GM18499 (cell line): Measurements from ENCODE around the gene DLL1.

Experiments used
- ATAC-seq: cut with Tn5 transposase; IDR thresholded peaks from one replicate; pipeline ENCODE4 v1.9.1; 2021; ENCODE audit warnings: moderate number of reproducible peaks; ENCODE audit not compliant: insufficient read depth, unreplicated experiment

Gene DLL1

DNA sequence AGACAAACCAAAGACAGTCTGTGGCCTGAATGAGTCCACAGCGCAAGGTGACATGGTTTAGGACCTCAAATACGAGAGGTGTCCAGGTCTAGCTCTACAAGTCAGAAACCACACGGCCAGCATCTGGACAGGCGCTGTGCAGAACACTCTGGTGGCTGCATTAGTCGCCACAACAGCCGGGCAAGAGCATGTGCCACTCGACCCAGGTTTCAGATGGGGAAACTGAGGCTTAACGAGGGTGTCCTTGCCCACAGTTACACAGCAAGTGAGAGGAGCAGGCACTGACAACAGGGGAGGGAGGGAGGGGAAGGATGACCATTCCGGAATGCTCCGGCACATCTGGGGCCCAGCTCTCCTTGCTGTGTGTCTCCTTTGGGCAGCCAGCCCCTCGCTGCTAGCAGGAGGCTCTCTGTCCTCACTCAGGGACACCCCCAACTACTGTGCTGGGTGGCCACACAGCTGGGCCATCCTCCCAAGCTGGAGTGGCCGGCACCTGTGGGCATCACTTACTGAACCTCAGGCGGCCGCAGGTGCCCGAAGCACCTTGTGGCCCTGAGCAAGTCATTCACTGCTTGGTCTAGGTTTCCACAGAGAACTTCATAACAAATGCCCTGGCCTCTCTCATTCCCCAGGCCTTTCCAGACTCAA, 6.6 kb downstream of the DLL1 start:
- ATAC-seq = no peak

DNA sequence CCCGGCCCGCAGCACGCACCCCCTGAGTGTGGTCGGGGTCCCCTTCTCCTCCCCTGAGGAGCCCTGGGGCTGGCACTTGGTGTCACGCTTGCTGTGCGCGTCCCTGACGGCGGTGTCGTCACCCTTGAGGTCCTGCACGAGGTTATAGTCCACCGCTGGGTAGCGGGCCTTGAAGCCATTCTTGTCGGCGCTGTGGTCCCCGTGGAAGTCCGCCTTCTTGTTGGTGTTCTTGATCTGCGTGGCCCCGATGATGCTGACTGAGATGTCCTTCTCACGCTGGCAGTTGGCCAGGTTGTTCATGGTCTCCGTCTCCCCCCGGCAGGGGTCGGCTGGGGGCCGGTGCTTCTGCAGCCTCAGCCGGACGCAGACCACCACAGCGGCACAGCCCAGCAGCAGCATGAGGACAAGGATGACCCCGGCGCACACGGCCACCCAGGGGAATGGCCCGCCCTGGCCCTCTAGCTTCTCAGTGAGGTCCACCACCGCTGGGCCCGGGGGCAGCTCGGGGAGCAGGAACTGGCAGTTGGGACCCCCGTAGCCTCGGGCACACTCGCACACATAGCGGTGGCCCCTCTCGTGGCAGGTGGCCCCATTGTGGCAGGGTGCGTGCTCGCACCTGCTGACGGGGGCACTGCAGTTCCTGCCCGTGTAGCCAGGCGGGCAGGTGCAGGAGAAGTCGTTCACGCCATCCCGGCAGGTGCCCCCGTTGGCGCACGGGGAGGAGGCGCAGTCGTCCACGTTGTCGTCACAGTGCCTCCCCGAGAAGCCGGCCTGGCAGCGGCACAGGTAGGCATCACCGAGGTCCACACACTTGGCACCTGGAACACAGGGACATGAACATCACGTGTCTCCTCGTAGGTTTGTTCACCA, 7.4 kb downstream of the DLL1 start:
- no peak for ATAC-seq

DNA sequence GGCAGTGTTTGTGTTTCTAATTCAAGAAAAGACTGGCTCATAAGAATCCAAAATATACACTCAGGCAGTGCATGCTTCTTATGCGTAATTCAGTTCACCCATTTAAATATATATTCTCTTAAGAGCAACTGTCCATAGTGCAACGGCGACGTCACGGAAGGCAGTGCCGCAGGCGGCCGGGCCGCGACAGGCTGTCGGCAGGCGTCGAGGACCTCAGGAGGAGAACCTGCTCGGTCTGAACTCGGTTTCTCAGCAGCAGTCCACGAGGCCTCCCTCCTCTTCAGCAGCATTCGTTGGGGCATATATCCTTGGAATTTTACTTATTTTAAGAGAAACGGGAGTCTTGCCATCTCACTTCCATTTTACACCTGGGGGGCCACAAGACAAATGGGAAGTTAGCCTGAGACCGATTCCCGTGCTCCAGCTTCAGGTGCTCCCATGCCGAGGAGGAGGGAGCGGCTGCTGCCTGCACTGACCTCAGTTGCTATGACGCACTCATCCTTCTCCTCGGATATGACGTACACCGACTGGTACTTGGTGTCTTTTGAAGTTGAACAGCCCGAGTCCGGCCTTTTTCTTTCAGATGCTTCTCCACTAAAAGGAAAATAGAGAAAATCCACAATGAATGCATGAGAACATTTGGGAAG, 8.2 kb downstream of the DLL1 start:
- ATAC-seq = no peak

DNA sequence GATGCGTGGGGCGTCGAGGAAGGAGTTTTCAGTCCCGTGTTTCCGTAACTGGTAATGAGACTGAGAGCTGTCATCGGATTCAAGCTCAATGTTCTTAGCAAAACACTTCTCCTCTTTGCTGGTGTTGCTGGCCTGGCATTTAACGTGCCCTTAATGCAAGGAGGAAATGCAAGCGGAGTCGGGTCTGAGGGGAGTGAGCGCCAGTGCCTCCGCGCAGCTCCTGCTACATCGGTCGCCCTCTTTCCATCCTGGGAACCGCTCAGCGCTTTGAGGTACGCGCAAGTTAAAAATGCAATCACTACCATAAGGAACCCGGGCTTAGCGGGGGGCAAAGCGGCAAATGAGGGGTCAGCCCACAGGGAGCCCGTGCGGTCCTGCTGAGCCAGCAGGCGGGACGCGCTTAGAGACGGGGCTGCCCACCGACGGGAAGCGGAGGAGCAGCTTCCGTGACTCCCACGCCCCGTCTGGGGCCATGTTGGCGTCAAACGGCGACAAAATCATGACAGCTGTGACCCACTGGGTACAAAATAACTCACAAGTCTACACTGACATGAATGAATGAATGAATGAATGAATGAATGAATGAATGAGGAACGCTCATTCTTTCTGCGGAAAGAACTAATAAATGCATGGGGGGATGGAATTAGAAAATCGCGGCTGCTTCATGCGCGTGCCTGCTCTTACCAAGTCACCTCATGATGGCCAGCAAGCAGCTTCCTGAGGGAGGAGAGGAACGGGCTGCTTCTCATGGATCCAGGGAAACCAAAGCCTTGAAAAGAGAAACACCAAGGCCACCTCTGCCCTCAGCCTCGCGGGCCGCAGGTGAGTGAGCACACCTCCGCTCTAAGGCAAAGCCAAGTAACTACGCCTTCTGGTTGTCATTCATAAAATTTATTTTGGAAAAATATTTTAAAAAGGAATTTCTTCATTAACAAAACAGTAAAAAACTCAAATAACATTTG, 9.3 kb downstream of the DLL1 start:
- ATAC-seq = no peak

DNA sequence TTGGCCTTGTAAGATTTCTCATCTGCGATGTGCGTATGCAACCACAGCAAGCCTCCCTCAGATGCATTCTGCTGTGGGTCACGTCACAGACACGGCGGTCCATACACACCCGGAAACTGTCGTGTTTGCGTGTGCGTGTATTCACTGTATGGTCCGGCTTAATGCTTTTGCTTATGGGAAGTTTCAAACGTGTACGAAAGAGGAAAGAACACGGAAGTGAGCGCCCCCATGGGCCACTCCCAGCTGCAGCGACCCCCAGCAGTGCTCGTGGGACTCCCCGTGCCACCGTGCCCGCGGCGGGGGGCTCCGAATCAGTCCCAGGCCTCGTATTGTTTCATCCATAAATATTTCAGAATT, 10.2 kb downstream of the DLL1 start:
- peak; percentile 21 for ATAC-seq

DNA sequence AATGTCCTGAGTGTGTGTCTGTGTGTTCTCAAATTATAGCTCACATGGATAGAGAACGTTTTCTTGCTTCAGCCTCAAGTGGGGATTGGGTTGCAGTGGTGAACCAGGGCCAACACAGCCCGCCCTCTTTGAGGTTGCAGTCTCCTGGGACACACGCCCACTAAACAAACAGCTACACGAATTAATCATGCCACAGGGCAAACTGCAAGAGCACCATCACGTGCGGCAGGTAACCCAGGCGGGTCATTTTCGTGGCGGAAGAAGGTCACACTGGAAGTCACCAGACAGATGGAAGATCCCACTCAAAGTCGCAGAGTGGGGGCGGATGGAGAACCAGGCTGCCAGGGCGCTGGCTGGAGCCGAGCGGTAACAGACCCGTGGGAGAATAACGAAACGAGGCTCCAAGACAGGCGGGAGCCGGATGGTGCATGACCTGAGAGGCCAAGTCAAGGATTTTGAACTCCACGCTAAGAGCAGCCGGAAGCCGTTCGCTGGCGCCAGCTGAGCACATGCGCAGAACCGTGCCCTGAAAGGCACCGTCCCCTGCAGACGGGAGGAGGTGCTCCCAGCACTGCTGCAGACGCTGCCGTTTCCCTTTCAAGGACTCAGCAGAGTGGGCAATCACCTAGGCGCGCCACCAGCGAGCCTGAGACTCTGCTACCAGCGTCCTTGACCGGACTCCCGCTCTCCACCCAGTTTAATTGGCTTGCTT, 10.7 kb downstream of the DLL1 start:
- ATAC-seq = peak; percentile 71

DNA sequence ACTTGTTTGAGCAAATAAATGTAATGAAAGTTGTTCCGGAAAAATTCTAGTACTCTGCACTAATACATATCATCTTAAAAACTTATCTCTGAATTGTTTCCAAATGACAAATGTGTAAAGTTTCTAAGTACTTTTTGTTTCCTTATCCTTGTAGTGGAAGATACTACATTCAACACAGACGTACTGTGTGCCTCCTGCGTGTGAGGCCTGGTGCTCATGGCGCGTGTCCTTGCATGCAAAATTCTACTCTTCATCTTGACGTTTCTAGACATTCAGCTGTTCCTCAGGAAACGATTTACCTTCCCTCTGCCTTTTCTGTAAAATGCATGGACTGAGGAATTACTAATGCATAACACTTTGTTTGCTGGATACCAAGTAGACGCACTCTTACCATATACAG, 11.5 kb downstream of the DLL1 start:
- ATAC-seq = no peak

DNA sequence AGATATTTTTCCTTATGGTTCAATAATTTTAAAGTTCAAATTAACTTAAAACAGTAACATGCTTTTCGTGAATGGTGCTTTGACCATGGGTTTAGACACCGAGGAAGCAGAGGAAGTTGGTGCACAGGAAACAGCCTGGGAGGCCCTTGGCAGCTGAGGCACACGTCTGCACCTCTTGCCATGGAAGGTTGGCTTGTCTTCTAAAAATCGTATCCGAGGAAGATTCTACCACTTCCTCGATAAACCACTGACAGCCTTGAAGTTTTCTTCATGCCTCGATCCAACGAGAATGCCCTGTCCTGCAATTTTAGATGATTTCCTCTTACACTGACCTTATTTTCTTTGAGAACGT, 12.2 kb downstream of the DLL1 start:
- no peak for ATAC-seq

DNA sequence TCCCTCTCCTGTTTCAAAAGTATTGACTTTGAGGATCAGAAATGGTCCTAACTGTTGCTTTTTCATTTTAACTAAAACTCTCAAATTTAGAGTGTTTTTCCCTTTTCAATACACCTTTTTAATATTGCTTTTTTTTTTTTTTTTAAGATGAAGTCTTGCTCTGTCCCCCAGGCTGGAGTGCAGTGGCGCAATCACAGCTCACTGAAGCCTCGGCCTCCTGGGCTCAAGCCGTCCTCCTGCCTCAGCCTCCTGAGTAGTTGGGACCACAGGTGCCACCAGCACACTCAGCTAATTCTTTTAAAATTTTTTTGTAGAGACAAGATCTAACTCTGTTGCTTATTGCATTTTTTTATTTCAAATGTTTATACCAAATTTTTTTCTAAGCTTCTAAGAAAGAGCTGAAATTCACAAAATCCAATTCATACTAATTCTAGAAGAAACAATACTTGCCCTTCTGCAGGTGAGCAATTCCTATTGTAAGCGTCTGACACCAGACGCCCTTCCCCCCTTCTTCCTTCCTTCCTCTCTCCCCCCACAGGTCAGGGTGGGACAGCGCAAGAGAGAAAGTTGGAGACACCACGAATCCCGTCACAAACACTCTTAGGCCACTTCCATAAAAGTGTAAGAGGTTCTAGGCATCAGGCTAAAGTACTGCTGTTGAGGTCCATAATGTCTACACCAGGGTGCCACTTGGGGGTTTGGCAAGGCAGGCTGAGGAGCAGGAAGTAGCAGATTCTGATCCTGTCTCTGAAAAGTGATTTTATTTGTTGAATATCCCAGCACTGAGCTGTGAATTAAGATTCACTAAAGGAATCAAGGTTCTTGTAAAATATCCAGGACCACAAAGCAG, 12.8 kb downstream of the DLL1 start:
- ATAC-seq = no peak

DNA sequence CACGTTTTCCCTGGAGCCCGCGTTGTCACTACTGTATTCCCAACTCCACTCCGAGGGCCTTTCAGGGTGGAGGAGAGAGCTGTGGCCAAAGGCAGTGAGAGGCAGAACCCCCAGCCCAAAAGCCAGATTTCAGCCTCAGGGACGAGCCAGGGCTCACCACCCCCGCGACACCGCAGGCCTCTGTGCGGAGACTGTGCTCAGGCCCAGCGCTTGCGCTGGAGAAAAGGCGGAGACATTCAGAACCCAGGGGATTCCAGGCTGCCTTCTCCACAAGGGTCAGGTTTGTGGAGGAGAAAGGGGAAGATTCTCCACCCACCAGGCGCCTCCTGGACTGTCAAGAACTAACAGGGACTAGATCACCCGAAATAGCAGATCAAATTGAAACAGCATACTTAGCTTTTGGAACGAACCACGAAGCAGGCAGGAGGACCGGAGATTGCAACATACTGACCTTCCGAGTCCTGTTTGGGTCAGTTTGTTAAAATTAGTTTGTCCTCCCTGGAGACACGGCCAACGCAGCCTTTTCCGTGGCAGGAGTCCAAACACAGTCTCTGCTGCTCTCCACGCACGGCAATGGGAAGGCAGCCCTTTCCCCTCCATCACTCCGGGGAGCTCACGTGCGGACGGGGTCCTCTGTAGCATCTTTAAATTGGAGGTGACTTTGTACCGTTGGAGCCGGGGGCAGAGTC, 14.4 kb downstream of the DLL1 start:
- no peak for ATAC-seq

DNA sequence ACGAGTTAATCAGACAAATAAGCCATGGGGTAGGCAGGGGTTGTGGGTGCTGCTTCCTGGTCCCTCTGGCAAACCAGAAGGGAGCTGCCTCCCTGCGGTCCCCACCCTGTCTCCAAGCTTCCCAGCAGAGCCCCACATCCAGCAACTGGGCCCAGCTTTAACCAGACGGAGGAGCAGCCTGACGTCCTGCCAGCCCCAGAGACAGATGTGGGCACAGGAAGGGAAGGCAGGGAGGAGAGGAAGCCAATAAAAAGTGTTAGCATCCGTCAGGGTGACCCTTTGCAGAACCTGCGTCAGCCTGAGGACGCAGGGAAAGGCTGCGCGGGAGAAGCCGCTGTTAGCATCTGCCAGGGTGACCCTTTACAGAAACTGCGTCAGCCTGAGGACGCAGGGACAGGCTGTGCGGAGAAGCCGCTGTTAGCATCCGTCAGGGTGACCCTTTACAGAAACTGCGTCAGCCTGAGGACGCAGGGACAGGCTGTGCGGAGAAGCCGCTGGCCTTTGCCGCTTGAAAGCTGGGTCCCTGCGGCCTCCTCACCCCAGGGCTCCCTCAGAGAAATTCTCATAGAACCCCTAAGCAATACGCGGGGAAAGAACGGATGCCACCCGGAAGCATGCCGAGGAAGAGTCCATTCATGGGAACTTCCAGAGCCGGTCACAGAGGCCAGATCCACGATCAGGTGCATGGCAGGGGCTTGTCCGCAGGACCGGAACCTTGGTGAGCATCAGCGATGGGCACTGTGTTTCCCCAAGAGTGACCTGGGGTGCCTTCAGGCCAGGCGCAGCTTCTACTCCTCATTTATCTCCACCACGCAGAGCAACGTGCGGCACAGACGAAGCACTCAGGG, 15.9 kb downstream of the DLL1 start:
- no peak for ATAC-seq

DNA sequence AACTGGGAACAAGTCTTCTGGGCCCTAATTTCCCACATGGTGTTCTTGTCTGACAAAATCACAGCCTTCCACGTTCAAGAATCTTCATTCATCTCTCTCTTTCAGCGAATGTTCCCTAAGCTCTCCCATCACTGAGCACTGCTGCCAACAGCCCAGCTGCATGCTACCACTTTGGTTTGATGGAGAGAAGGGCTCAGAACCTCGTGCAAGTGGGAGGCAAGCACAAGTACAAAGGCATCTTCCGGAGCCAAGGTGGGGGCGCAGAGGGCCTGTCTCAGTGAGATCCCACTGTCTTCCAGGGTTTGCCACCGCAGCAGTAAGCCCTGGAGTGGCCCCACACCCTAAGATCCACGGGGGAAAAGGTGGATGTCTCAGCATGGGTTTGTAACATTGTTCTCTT, 17.2 kb downstream of the DLL1 start:
- no peak for ATAC-seq

DNA sequence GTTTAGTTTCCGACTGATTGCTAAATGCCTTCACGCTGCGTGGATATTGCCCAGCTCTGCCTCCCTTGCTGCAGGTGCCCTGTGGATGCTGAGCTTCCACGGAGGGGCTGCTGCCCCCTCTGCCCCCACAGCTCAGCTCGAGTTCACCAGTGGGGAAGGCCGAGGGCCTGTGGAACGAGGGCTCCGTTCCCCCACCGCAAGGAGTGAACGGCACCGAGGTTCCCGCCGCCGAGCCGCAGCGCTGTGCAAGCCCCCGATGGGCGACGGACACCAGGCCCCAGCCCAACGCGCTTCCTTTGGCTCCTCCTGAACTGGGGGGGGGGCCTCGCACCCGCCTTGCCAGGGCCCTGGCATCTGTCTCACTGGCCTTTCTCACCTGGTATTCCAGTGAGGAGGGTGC, 17.7 kb downstream of the DLL1 start:
- ATAC-seq = no peak

DNA sequence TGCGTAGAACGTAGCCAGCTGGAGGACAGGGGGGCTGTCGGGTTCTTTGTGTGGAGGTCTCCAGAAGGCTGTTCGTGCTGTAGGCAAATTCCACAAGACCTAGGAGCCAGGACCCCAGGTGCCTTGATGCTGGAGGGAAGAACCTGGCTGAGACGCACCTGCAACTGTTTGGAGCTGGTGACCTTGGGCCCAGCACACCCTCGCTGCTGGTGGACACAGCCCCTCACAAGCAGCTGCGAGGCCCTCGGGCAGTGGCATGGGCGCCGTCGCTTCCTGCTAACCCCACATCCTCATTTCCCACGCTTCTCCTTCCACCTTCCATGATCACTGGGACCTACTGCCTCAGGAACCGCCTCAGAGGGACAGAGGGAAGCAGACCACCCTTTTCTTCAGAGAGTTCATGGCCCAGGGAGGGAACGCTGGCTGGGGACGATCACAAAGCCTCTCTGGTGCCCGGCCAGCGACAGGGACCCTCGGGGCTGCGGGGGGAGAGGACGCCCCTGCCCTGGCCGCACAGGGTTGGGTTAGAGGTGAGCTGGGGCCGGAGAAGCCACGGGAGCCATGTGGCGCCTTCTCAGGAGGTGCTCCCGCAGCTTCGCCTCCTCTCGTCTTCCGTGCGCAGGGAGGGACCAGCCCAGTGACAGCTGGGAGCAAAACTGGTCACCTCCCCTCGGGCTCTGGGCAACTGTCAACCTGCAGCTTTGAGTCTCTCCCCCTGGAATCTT, 18.4 kb downstream of the DLL1 start:
- no peak for ATAC-seq

DNA sequence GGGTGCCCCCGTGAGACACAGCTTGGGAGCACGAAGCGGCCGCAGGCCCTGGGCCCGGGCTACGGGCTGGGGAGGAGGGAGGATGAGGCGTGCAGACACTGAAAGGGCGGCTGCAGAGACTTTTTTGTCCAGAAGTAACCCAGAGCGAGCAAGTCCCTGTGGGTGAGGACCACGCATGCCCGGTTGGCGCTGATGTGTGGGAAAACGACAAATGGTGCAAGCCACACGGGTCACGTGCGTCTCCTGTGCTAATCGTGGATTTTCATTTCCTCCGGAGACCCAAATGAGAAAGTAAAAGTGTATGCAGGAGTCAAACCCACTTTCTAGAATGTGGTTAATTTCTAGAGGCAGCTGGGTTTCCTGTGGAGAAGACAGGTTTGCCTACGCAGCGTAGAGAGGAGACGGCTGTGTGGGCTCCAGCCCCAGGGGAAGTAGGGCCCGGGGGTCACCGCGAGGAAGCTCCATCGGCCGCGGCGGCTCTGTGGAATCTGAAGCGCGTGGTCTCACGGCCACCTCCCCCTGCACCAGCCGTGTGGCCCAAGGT, 19.0 kb downstream of the DLL1 start:
- peak; percentile 70 for ATAC-seq

DNA sequence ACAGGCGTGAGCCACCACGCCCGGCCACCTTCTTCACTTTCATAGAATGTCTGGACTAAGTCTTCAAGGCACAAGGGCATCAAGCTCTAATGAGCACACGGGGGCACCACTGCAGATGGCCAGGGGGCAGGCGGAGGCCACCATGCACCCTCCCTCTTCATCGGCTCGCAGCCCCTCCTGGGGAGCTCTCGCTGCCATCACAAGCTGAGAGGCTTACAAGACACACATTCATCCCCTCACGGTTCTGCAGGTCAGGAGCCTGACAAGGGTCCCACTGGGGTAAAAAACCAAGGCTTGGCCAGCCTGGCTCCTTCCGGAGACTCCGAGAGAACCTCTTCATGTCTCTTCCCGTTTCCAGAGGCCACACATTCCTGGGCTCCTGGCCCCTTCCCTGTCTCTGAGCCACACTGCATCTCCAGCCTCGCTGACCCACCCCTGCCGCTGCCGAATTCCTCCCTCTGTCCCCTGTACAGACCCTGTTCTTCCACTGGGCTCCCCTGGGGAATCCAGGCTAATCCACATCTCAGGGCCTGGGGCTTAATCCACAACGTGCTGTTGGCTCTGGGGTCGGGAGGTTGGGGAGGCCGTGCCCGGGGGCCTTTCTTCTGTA, 19.8 kb downstream of the DLL1 start:
- ATAC-seq = no peak
